Right renal cortex interstitium (tissue), 3 donors: ENCODE data around the gene MRPS33. TPM values are rescaled to one million over a fixed set of nuclear protein-coding genes. Genes with fewer than 3 reads are reported as not detected.
A peak's percentile ranks its signal among the peaks of the same experiment; 100 is the strongest.
"Not testable (repeated sequence)": the region's sequence is repeated elsewhere in the genome, so short reads cannot be mapped to it uniquely, and the experiment has no call there.

Experiments used
- DNase-seq, 3 donors: peaks; one replicate each; pipeline ENCODE4 v3.0.0-alpha.2; 2013; ENCODE audit warnings: low read depth in 3 of 3, low spot score in 2 of 3
- polyA plus RNA-seq, 3 donors: library from polyadenylated mRNA; unstranded; fragments of 120-200 nt; gene quantifications; one replicate each; pipeline ENCODE4 v1.2.1, GENCODE V29; 2013; ENCODE audit not compliant: insufficient read length in 3 of 3

The MRPS33 gene
- 100 to 1,000 TPM in 1 of 3 donors, 10 to 100 TPM in 2; 90.8 to 105 (median 98.6) TPM for polyA plus RNA-seq

DNA sequence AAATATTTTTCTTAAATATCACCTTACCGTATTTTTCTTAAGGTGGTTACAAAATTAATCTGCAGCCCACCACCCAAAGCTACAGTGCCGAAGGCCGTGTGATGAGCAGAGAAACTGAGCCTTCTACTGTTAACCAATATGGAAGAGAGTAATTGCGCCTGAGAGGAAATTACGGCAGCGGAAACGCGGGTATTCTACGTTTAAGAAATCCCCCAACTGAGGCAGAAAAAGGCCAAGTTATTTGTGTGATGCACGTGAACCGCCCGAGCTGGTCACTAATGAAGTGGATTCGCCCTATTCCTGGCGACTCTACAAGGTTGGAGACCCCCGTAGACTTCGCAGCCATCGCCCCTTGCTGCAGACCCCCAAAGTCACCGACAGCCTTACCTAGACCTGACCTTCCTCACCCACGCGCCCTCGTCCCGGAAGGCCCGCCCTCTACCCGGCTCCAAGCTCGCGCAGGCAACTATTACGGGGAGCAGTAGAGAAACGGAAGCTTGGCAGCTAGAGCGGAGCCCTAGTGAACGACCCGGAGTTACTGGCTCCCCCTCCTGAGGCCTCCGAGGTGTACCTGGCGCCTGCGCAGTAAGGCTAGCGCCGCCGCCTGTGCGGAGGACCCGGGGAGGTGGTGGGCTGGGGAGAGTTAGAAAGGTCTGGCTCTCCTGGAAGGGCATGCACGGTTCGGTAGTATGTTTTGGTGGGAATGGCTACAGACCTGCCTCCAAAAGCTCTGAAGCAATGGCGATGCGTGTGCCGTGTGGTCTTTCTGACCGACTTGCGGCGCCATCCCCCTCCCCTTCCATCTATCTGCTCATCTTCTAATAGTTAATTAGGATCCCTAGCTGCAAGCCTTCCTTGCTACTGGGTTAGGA is at the start of gene MRPS33:
Gene MRPS33, minus strand, starts transcription at position 429 of the 872 bp plus-strand sequence. CDS start 4,319 bp downstream, outside the sequence.
- peak; percentile 93 to 96 (median 94) for DNase-seq

DNA sequence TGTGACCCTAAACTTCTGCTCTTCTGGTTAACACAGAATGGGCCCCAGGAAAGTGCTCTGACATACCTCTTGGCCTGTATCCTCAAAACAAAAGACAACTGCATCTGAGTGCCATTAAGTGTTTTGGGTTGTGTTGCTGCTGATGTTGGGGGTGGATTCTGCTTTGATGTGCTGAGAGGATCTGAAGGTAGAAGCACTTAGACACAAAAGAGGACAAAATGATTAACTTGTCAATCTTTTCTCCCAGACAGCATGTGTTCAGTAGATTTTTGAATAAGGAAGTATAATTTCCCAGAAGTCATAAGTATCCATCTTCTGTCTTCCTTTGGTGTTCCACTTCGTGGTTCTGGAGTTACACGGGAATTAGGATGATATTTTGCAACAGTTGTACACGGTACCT is 43.0 kb upstream of the MRPS33 start:
- DNase-seq: no peak

DNA sequence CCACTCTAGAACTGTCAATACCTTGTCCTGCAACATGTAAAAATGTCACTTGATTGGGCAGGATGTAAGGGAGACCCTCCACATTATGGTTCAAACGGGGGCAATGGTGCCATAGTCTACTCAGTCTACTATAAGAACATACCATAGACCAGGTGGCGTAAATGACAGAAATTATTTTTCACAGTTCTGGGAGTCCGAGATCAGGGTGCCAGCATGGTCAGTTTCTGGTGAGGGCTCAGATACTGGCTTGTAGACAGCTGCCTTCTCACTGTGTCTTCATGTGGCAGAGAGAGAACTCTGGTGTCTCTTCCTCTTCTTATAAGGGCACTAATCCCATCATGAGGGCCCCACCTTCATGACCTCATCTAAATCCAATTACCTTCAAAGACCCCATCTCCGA is 40.4 kb upstream of the MRPS33 start:
- DNase-seq: no peak

DNA sequence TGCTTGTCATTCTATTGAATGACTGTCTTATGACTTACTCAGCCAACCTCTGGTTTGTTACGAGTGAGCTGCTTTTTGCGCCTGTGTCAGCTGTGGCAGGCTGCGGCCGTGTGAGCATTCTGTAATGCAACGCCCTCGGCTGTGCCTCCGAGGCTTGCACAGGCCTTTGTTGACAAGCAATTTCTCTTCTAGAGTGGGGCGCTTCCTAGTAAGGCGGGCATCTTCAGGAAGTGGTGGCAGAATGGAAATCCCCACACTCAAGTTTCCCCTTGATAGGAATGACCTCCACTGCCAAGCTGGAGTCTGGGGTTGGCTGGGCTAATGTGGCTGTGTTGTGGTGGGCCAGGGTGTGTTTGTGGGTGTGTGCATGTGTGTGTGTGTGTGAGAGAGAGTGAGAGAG is 38.9 kb upstream of the MRPS33 start:
- no peak for DNase-seq

DNA sequence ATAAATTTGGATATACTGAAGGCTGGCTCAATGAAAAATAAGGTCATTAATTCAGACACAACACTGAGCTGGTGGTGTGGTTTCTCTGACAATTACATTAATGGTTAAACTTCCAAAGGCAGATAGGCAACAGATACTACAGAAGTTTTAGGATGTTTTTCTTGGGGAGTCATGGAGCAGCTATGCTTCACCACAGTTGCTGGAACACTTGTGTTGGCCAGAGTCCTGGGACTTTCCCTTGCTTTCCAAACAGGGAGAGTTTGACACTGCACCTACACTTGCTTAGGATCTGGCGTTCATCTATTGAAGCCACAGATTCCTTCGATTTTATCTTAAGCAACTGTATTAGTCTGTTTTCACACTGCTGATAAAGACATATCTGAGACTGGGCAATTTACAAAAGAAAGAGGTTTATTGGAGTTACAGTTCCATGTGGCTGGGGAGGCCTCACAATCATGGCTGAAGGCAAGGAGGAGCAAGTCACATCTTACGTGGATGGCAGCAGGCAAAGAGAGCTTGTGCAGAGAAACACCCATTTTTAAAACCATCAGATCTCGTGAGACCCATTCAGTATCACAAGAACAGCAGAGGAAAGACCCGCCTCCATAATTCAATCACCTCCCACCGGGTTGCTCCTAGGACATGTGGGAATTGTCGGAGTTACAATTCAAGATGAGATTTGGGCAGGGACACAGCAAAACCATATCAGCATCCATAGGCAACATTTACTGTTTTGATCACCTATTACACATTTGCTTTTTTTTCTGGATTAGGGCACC is 31.3 kb upstream of the MRPS33 start:
- DNase-seq: no peak

DNA sequence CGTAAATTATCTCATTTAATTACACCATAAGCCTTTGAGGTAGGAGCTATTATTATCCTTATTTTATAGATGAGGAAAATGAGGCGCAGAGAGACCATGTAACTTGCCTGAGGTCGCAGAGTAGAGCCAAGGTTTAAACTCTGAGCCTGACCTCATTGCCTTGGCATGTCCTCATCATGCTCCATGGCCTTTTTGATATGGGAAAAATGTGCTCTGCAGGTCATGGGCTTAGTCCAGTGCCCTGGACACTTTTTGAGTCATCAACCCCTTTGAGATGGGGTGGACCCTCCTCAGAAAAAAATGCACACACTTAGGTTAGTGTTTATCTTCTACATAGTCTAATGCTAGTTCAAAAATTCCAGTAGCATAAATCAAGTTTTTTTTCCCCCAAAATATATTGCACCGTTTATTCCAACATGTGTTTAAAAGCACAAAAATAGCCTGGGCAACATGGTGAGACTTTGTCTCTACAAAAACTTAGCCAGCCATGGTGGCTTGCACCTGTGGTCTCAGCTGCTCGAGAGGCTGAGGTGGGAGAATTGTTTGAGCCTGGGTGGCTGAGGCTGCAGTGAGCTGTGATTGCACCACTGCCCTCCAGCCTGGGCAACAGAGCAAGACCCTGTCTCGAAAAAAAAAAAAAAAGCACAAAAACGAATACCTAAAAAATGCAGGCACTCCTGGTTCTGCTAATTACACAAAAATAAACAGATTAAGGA is 30.5 kb upstream of the MRPS33 start:
- DNase-seq: no peak

DNA sequence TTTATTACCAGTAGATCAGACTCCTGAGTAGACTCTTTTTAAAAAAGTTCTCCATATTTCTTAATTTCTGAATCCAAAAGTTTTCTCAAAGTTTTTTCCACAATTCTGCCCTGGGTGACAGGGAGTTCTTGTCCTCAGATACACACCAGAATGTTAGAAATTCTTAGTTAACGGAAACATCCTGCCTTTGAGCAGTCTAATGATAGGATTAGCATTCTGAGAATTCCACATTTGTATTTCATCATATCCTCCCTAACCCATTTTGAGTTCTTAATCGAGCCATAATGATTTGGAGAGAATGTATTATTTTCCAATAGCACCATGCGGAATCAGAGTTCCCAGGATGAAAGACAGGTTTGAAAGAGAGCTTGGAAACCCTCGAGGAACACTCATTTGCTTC is 28.9 kb upstream of the MRPS33 start:
- no peak for DNase-seq

DNA sequence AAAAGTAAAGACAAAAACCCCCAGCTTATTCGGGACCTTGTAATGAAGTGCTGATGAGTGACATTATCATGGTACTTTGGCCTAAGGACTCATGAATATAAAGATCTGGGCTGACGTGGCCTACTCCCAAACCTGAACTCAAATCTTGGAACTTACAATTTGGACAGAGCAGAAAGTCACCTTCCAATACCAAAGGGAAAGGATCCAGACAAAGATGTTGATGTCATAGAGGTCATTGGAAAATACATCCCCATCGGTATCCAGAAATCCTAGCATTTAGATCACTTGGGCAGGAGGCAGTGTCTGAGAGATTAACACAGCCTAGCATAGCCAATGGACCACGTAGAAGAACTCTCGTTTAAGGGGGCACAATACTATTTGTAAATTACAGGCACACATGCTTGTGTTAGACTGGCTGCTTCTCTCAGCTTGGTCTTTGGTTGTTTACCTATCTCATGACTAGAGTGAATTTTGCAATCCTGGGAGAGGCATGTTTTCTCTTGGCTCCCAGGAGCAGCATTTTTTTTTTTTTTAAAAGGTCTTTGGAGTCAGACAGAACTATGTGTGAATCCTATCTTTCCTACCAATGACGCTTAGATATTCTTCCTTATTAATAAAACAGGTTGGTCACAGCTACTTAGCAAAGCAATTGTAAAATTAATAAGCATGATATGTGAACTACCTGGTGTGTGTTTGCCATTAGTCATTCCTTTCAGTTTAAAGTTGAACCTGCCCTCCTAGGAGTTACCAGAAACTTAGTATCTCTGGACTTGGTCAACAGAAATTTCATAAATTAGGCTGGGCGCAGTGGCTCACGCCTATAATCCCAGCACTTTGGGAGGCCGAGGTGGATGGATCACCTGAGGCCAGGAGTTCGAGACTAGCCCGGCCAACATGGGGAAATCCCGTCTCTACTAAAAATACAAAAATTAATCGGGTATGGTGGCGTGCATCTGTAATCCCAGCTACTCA is 27.8 kb upstream of the MRPS33 start:
- no peak for DNase-seq

DNA sequence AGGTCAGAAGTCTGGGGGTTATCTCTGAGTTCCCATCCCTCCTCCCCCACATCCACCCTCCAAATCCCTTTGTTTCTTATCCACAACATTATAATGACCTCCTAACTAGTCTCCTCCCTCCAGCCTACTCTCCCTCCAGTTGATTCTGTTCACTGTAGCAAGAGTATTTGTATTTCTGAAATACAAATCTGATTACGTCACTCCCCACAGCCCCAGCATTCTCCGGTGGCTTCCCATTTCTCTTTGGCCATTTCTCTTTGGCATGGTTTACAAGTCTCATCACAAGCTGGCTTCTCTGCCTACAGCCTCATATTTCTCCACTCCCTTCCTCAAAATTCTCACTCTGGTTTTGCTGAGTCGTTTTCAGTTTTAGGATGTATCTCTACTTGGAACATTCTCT is 24.6 kb upstream of the MRPS33 start:
- no peak for DNase-seq

DNA sequence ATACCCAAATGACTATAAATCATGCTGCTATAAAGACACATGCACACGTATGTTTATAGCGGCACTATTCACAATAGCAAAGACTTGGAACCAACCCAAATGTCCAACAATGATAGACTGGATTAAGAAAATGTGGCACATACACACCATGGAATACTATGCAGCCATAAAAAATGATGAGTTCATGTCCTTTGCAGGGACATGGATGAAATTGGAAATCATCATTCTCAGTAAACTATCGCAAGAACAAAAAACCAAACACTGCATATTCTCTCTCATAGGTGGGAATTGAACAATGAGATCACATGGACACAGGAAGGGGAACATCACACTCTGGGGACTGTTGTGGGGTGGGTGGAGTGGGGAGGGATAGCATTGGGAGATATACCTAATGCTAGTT is 23.3 kb upstream of the MRPS33 start:
- DNase-seq: not testable (repeated sequence)

DNA sequence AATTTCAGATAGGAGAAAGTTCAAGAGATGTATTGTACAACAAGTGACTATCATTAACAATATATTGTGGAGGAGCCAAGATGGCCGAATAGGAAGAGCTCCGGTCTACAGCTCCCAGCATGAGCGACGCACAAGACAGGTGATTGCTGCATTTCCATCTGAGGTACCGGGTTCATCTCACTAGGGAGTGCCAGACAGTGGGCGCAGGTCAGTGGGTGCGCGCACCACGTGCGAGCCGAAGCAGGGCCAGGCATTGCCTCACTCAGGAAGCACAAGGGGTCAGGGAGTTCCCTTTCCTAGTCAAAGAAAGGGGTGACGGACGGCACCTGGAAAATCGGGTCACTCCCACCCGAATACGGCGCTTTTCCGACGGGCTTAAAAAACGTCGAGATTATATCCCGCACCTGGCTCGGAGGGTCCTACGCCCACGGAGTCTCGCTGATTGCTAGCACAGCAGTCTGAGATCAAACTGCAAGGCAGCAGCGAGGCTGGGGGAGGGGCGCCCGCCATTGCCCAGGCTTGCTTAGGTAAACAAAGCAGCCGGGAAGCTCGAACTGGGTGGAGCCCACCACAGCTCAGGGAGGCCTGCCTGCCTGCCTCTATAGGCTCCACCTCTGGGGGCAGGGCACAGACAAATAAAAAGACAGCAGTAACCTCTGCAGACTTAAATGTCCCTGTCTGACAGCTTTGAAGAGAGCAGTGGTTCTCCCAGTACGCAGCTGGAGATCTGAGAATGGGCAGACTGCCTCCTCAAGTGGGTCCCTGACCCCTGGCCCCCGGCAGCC is 18.0 kb upstream of the MRPS33 start:
- not testable (repeated sequence) for DNase-seq

DNA sequence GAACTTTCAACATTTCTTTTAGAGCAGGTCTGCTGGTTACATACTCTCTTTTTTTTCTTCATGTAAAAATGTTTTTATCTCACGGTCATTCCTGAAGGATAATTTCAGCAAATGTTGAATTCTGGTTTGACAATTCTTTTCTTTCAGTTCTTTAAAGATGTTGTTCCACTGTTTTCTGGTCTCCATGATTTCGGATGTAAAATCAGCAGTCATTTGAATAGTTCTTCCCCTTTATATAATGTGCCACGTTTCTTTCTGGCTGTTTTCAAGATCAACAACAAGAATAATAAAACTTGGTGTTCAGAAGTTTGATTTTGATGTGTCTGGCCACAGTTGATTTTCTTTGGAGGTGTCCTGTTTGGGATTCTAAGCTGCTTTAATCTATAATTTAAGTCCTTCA is 14.0 kb upstream of the MRPS33 start:
- DNase-seq: no peak

DNA sequence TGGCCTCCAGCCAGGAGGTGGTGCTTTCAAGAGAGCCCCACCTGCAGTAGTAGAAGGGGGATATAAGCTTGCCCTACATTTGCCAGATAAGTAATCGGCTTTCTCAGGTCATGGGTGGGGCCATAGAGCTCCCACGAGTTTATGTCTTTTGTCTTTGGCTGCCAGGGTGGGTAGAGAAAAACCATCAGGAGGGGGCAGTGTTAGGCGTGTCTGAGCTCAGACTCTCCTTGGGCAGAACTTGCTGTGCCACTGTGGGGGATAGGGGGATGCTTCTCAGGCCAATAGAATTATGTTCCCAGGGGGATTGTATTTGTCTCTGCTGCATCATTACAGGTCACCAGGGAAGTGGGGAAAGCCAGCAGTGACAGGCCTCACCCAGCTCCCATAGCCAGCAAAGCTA is 12.3 kb upstream of the MRPS33 start:
- DNase-seq: no peak

DNA sequence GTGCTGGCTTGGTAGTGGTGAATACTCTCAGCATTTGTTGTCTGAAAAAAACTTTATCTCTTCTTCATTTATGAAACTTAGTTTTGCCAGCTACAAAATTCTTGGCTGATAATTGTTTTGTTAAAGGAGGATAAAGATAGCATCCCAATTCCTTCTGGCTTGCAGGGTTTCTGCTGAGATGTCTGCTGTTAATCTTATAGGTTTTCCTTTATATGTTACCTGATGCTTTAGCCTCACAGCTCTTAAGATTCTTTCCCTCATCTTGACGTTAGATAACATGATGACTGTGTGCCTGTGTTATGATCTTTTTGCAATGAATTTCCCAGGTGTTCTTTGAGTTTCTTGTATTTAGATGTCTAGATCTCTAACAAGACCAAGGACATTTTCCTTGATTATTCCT is 9.9 kb upstream of the MRPS33 start:
- no peak for DNase-seq

DNA sequence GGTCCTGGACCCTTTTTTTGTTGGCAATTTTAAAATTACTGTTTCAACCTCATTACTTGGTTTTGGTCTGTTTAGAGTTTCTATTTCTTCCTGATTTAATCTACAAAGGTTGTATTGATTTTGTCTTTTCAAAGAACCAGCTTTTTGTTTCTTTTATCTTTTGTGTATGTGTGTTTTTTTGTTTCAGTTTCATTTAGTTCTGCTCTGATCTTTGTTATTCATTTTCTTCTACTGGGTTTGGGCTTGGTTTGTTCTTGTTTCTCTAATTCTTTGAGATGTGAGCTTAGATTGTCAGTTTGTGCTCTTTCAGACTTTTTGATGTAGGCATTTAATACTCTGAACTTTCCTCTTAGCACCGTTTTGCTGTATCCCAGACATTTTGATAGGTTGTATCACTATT is 8.5 kb upstream of the MRPS33 start:
- no peak for DNase-seq

DNA sequence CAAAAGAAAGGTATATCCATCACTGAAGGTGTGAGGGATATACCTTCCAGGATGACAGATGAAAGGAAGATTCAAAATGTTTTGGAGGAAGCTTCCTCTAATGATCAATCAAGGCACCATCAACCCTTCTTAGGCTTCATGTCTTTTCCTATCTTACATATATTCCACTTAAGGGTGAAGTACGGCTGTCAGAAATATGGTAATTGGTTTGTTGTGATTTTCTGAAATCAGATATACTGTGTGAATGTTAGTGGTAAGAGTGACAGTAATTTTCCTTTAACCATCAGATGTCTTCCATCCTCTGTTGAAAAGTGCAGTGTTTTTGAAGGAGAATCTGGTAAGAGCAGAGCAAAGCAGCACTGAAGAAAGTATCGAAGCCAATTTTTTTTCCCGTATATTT is 2.8 kb upstream of the MRPS33 start:
- no peak for DNase-seq

DNA sequence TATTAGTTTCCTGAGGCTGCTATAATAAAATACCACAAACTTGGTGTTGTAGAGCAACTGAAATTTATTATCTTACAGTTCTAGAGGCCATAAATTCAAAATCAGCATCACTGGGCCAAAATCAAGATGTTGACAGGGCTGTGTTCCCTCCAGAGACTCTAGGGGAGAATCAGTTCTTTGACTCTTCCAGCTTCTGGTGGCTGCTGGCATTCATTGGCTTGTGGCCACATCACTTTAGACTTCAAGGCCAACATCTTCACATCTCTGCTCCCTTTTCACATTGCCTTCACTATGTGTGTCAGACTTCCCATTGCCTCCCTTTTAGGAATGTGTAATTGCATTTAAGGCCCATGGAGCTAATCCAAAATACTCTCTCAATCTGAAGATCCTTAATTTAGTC is 1.6 kb upstream of the MRPS33 start:
- no peak for DNase-seq

DNA sequence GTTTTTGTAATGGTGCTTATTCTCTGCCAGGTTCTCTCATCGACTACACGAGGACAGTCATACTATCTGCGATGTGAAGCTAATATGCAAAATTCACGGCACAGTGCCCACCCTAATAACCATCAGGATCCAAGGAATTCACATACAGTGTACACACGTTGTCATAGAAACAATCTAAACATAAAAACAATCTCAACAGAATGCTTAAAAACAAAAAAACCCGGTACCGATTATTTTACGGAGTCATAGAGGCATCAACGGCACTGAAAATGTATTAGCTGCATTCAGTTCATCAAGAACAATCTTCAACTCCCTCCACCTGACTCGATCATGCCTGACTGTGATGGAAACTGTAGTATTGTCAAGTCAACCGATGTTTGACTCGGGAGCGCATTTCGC is 628 bp downstream of the MRPS33 start:
- peak in 2 of 3 donors; percentile 45 to 51 for DNase-seq

DNA sequence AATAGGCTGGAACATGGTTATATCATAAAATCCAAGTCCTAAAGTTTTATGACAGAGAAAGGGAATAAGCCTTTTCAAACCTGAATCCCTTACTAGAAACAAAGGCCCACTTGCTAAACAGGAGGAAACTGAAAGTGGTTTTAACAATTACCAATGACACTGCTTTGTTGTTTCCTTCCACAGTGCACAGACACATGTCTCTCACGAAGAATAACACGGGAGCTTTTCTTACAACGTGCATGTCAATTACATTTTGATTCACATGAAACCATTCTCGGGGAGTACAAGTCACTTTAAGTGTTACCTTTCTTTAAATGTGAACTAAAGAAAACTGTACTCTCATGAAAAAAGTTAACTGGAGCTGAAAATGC is 1.4 kb downstream of the MRPS33 start:
- DNase-seq: no peak
